Thoracic aorta (tissue), 2 donors: ENCODE data around the gene CCR1. TPM values are rescaled to one million over a fixed set of nuclear protein-coding genes. Genes with fewer than 3 reads are reported as not detected.

ENCODE experiments used
- ATAC-seq: fragments of 150-250 bp; one replicate; pipeline ENCODE4 v1.8.0; 2017; ENCODE audit warnings: low read depth; ENCODE audit not compliant: insufficient number of reproducible peaks, low FRiP score
- DNase-seq: peaks from one replicate; pipeline ENCODE4 v3.0.0-alpha.2; 2020; ENCODE audit warnings: low spot score
- H3K27ac ChIP-seq, 2 donors: fragments of 200-600 bp; sonication (generic); 1 replicate in 1 of 2; 2 replicates in 1 of 2; pipeline ENCODE4 v1.5.1; 2016; ENCODE audit warnings: mild to moderate bottlenecking in 2 of 2, moderate library complexity in 2 of 2
- H3K27me3 ChIP-seq: fragments of 200-600 bp; sonication (generic); replicated peaks from 2 replicates; pipeline ENCODE4 v1.6.0; 2016; ENCODE audit warnings: mild to moderate bottlenecking; ENCODE audit not compliant: insufficient read depth
- H3K36me3 ChIP-seq: fragments of 200-600 bp; sonication (generic); one replicate; pipeline ENCODE4 v1.5.1; 2016
- H3K4me1 ChIP-seq, 2 donors: fragments of 200-600 bp; sonication (generic); 1 replicate in 1 of 2; 2 replicates in 1 of 2; pipeline versions ENCODE4 v1.5.1 to v1.6.0; 2016; ENCODE audit warnings: low read depth in 2 of 2, mild to moderate bottlenecking in 1 of 2; ENCODE audit not compliant: control insufficient read depth in 1 of 2
- H3K4me3 ChIP-seq: fragments of 200-600 bp; sonication (generic); 2 replicates; pipeline ENCODE4 v1.5.1; 2016; ENCODE audit warnings: mild to moderate bottlenecking
- H3K9me3 ChIP-seq: fragments of 200-600 bp; sonication (generic); 2 replicates; pipeline ENCODE4 v1.5.1; 2016
- CTCF ChIP-seq: fragments of 200-600 bp; sonication (generic); IDR thresholded peaks from one replicate; pipeline ENCODE4 v1.5.1; 2019; ENCODE audit warnings: antibody characterized with exemption
- total RNA-seq, 2 donors: library from RNA; depleted of rRNA; stranded (reverse); fragments of >200 nt; gene quantifications; one replicate each; pipeline versions ENCODE4 v1.1.0 to v1.2.3, GENCODE V29; 2016

The CCR1 gene
- total RNA-seq, 2 donors from 2014 or later = 10.0 to 27.7 TPM

- no peaks in the 10 kb centered on the region for H3K9me3 ChIP-seq
- no peak for TF ChIP-seq CTCF
- no peaks in the 10 kb centered on the region for H3K36me3 ChIP-seq
- no peaks in the 10 kb centered on the region for H3K4me1 ChIP-seq
- no peak for ATAC-seq
- no peaks in the 10 kb centered on the region for H3K27me3 ChIP-seq
- no peak for DNase-seq
- H3K27ac ChIP-seq = no peak overlapping the region
- no peak overlapping the region for H3K4me3 ChIP-seq
These were observed 13.3 kb upstream of the CCR1 start for GRCh38 chr3:46221391-46221790.

GRCh38 chr3:46218196-46218709, 10.1 kb upstream of the CCR1 start:
- no peak overlapping the region for H3K4me3 ChIP-seq
- H3K9me3 ChIP-seq = no peaks in the 10 kb centered on the region
- ATAC-seq (no peak), DNase-seq (no peak)
- no peak for TF ChIP-seq CTCF
- H3K27me3 ChIP-seq = no peaks in the 10 kb centered on the region
- H3K27ac ChIP-seq = no peak overlapping the region
- no peaks in the 10 kb centered on the region for H3K4me1 ChIP-seq
- H3K36me3 ChIP-seq = no peaks in the 10 kb centered on the region

- no peak for DNase-seq
- Histone ChIP-seq H3K27ac (no peak overlapping the region), H3K9me3 (no peaks in the 10 kb centered on the region), H3K4me1 (no peaks in the 10 kb centered on the region), H3K4me3 (no peak overlapping the region), H3K36me3 (no peaks in the 10 kb centered on the region), H3K27me3 (no peaks in the 10 kb centered on the region)
- TF ChIP-seq CTCF = no peak
- ATAC-seq = no peak
These were observed 7.8 kb upstream of the CCR1 start for GRCh38 chr3:46215810-46216414.

GRCh38 chr3:46214751-46215352, 6.7 kb upstream of the CCR1 start:
- no peak for TF ChIP-seq CTCF
- DNase-seq (no peak), ATAC-seq (no peak)
- H3K4me3 ChIP-seq = no peak overlapping the region
- H3K27me3 ChIP-seq = no peaks in the 10 kb centered on the region
- H3K27ac ChIP-seq = no peak overlapping the region
- no peaks in the 10 kb centered on the region for H3K36me3 ChIP-seq
- H3K9me3 ChIP-seq = no peaks in the 10 kb centered on the region
- no peaks in the 10 kb centered on the region for H3K4me1 ChIP-seq

- no peak overlapping the region for H3K27ac ChIP-seq
- H3K4me1 ChIP-seq = no peaks in the 10 kb centered on the region
- no peak overlapping the region for H3K4me3 ChIP-seq
- no peak for TF ChIP-seq CTCF
- H3K36me3 ChIP-seq = no peaks in the 10 kb centered on the region
- H3K9me3 ChIP-seq = no peaks in the 10 kb centered on the region
- ATAC-seq (no peak), DNase-seq (no peak)
- H3K27me3 ChIP-seq = no peaks in the 10 kb centered on the region
These were observed 5.1 kb upstream of the CCR1 start for GRCh38 chr3:46213201-46213600.
